ENCODE data around the gene BNIP2.
"Not testable (repeated sequence)": the region's sequence is repeated elsewhere in the genome, so short reads cannot be mapped to it uniquely, and the experiment has no call there.

The BNIP2 gene, protein sequence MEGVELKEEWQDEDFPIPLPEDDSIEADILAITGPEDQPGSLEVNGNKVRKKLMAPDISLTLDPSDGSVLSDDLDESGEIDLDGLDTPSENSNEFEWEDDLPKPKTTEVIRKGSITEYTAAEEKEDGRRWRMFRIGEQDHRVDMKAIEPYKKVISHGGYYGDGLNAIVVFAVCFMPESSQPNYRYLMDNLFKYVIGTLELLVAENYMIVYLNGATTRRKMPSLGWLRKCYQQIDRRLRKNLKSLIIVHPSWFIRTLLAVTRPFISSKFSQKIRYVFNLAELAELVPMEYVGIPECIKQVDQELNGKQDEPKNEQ

GRCh38 chr15:59688782-59689625 is at the start of gene BNIP2:
TSS of gene BNIP2 (minus strand) at chr15:59689320. CDS start at chr15:59682457, 6,863 bp downstream.
- DNase-seq, result peak; percentile 100

DNA sequence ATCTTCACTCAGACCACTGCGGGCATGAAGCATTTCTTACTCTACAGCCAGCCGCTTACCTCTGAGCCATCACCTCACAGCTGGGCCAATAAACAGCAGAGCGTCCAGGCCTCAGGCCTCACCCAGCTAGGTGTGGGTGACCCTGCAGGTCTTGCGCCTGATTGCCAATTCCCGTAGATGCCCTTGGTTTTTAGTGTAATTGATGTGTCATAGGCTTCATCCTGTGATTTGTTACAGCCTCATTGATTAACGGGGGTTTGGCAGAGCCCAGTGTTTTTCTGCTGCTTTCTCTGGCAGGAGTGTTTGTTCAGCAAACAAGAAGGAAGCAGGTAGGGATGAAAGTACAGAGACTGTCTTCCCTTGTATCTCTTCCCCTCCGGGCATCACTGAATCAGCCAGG is 49.6 kb upstream of the BNIP2 start:
- DNase-seq, result peak; percentile 37

DNA sequence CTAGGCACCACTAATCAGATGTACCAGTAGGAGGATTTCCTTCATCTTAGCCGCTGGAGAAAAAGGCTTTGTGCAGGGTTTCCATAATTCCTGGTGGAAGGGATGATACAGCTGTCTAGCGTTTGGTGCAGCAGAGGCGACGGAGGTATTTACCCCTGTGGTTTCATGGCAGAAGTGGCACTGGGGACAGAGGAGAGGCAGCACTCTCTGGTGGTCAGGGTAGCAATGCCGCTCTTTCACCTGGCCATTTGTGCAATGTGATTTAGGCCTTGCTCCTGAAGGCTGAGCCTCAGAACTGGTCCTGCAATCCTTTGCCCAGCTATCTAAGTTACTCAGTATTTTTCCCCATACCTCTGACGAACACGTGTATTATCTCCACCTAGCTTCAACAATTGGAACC is 47.1 kb upstream of the BNIP2 start:
- no peak for DNase-seq

DNA sequence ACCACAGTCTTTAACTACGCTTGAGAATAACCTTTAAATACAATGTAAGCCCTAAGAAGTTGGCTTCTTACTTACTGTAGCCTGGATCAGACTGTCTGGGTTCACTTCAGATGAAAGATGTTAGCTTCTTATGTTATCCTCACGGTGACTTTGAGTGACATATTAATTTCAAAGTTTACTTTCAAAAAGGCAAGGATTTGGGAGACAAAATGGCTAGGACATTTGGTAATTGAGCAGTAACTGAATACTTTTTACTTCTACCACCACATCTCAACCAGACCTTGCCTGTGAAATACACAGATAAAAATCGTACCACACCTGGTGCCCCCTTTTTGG is 36.0 kb upstream of the BNIP2 start:
- DNase-seq, result no peak

DNA sequence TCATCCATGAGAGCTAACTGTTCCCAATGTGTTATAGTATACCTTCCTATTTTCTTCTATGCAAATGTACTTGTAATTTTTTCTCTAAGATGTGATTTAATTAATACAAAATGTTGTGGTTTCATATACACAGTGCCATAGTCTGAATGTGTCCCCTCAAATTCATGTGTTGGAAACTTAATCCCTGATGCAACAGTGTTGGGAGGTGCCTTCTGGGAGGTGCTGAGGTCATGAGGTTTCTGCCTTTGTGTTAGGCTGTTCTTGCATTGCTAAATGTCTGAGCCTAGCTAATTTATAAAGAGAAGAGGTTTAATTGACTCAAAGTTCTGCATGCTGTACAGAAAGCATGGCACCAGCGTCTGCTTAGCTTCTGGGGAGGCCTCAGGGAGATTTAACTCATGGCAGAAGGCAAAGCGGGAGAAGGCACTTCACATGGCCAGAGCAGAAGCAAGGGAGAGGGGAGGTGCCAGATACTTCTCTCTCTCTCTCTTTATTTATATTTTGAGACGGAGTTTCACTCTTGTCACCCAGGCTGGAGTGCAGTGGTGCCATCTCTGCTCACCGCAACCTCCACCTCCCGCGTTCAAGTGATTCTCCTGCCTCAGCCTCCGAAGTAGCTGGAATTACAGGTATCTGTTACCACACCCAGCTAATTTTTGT is 34.7 kb upstream of the BNIP2 start:
- DNase-seq, result peak; percentile 24

- DNase-seq, result peak; percentile 25
These were observed 33.4 kb upstream of the BNIP2 start for GRCh38 chr15:59722476-59722875.

GRCh38 chr15:59722037-59722436 is 32.9 kb upstream of the BNIP2 start:
- peak; percentile 28 for DNase-seq

DNA sequence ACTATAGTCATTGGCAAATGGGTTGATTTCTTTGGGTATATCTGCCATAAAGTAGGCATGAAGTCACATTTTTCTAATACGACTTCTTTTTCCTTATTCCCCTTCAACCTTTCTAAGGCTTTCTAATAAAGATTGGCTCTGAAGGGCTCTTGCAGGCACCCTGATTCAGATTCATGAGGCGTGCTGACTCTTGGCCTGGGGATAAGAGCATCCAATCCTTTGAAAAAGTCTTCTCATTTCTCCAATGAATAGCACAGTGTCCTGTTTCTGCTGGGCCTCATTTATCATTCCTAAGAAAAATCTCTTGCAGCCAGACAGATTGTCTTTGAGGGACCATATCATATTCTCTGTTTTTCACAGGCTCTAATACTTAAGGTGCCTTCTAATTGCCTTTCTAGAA is 32.3 kb upstream of the BNIP2 start:
- peak; percentile 3 for DNase-seq

- no peak for DNase-seq
These were observed 24.1 kb upstream of the BNIP2 start for GRCh38 chr15:59713177-59713576.

- DNase-seq, result no peak
These were observed 22.5 kb upstream of the BNIP2 start for GRCh38 chr15:59711451-59712243.

- no peak for DNase-seq
These were observed 18.5 kb upstream of the BNIP2 start for GRCh38 chr15:59707619-59708018.

GRCh38 chr15:59703979-59704796 is 15.1 kb upstream of the BNIP2 start:
- DNase-seq, result no peak

DNA sequence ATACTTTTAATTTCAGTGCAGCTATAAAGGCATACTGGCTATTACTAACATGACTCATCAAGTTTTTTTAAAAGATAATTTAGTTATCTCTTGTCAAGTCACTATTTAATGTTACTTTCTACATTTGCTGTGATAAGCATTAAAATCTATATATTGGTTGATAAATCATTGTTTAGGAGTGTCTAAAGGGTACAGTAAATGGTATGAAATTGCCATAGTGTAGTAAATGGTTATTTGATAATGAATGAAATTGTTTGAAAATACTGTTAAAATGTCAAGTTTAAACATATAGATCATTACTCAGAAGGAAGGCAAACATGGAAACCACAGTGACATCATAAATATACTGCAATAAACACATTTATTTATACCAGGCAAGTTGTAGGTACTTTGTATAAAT is 13.2 kb upstream of the BNIP2 start:
- no peak for DNase-seq

- DNase-seq, result no peak
These were observed 12.8 kb upstream of the BNIP2 start for GRCh38 chr15:59701880-59702279.

DNA sequence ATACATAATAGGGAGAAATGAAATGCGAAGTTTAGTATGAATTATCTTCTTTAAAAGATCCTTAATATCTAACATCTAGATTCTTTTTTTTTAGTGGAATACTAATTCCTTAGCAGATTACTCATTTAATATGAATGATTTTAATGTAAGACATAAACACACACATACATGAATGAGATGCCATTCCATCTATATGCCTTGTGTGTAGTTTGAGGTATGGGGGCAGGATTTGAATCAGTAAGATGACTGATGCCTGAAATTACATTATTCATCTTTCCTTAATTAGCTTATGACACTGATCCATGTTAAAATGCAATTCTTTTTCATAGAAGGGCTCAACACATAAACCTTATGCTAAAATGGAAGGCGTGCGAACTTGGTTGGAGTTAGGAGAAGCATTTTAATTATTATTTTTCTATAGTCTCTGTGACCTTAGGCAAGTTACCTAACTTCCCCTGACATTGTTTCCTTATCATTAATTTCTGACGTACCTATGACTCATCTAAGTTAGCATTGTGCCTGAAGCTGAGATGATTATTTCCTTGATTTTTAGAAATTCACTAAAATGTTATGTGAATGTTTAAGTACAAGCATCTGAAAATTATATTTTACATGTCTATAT is 10.8 kb upstream of the BNIP2 start:
- no peak for DNase-seq

DNA sequence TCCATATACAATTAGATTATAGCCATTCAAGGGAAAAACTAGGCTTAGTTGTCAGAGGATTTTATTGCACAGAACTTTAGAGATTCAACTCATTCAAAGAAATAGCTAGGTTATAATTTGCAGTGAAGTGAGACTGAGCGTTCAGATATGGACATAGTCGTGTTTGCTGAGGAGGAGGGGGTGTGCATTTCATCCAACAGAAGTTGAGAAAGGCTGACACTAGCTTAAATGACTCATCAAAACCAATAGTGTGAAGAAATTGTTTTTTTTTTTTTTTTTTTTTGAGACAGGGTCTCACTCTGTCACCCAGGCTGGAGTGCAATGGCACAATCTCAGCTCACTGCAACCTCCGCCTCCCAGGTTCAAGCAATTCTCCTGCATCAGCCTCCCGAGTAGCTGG is 8.9 kb upstream of the BNIP2 start:
- not testable (repeated sequence) for DNase-seq

DNA sequence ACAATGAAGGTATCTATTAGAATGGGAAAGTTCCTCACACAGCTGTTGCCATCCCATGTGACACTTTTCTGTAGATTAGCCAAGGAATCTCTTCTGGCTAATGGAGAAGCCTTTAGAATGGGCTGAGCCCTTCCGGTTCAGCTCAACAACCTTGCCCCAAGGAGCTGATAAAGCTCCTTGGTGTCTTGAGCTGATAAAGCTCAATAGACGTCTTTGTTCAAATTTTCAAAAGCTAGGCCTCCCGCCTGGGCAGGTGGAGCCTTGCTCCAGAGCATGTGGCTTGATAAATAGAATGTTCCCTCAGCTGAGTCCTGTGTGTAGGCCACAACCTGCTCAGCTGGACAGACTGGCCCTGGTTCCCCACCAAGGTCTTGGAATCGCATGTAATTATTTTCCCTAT is 7.2 kb upstream of the BNIP2 start:
- DNase-seq, result peak; percentile 59

- no peak for DNase-seq
These were observed 5.7 kb upstream of the BNIP2 start for GRCh38 chr15:59694779-59695178.

- no peak for DNase-seq
These were observed 2.2 kb upstream of the BNIP2 start for GRCh38 chr15:59691194-59691805.

DNA sequence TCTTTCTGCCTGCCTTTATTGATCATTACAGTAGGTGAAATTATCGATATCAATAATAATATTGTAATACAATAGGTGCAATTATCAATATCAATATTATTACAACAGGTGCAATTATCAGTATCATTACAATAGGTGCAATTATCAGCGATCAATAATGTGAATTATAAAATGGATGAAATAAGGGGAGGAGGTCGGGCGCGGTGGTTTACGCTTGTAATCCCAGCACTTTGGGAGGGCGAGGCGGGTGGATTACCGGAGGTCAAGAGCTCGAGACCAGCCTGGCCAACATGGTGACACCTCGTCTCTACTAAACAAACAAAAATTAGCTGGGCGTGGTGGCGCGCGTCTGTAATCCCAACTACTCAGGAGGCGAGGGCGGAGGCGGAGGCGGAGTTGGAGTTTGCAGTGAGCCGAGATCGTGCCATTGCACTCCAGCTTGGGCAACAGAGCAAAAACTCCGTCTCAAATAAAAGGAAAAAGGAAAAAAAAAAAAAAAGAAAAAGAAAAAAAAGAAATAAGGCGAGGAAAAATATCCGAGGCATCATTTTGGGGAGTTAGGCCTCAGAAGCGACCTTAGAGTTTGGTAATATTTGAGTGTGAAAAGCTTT is 611 bp upstream of the BNIP2 start:
- DNase-seq, result peak; percentile 87

GRCh38 chr15:59688423-59688781 is 718 bp downstream of the BNIP2 start:
- no peak for DNase-seq

Measured in islet precursor cell (in vitro differentiated cells).